Measurements from ENCODE around the gene CEP68.
"Not testable (repeated sequence)": the region's sequence is repeated elsewhere in the genome, so short reads cannot be mapped to it uniquely, and the experiment has no call there.

CEP68 gene

DNA sequence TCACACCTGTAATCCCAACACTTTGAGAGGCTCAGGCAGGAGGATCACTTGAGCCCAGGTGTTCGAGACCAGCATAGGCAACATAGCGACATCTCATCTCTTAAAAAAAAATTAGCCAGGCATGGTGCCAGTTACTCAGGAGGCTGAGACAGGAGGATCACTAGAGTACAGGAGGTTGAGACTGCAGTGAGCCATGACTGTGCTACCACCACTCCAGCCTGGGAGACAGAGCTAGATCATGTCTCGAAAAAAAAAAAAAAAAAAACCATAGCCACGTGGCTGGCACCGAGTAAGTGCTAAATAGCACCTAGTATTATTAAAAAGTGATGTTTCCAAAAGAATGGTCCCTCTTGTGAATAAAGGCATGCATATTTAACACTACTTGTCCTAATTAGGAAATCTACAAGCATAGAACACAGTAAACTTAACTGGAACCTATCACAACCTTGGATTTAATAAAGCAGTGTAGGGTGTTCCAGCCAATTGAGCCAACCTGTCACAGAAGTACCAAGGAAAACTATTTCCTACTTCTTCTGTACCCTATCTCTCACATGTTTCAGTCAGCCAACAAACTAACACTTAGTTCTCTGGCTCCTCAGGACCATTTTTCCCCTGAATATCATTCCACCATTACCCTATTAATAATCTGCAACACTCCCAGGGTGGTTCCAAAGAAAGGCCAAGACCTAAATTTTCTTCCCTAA lies 64.9 kb downstream of the CEP68 start:
- no peak for FAIRE-seq
- no peak for DNase-seq (ENCODE audit: insufficient read length, low spot score)

DNA sequence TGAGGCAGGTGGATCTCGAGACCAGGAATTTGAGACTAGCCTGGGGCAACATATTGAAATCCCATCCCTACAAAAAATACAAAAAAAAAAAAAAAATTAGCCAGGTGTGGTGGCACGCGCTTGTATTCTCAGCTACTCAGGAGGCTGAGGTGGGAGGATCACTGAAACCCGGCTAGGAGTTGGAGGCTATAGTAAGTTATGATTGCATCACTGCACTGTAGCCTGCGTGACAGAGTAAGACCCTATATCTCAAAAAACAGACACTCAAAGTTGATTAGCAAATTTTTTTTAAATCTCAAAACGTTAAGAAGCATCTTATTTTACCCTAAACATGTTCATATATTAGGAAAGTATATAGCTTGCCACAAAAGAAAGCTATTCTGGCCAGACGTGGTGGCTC lies 66.1 kb downstream of the CEP68 start:
- TF ChIP-seq, protein P1, sequence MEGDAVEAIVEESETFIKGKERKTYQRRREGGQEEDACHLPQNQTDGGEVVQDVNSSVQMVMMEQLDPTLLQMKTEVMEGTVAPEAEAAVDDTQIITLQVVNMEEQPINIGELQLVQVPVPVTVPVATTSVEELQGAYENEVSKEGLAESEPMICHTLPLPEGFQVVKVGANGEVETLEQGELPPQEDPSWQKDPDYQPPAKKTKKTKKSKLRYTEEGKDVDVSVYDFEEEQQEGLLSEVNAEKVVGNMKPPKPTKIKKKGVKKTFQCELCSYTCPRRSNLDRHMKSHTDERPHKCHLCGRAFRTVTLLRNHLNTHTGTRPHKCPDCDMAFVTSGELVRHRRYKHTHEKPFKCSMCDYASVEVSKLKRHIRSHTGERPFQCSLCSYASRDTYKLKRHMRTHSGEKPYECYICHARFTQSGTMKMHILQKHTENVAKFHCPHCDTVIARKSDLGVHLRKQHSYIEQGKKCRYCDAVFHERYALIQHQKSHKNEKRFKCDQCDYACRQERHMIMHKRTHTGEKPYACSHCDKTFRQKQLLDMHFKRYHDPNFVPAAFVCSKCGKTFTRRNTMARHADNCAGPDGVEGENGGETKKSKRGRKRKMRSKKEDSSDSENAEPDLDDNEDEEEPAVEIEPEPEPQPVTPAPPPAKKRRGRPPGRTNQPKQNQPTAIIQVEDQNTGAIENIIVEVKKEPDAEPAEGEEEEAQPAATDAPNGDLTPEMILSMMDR (IDR thresholded peaks at IDR 0.05; ENCODE audit: insufficient read depth, missing control alignments) = no peak
- FAIRE-seq (no peak), DNase-seq (ENCODE audit: insufficient read length, low spot score) (no peak)

More for the DNA sequence above, 64.9 kb downstream of the CEP68 start:
- TF ChIP-seq, protein P1 (IDR thresholded peaks at IDR 0.05; ENCODE audit: insufficient read depth, missing control alignments) = no peak

DNA sequence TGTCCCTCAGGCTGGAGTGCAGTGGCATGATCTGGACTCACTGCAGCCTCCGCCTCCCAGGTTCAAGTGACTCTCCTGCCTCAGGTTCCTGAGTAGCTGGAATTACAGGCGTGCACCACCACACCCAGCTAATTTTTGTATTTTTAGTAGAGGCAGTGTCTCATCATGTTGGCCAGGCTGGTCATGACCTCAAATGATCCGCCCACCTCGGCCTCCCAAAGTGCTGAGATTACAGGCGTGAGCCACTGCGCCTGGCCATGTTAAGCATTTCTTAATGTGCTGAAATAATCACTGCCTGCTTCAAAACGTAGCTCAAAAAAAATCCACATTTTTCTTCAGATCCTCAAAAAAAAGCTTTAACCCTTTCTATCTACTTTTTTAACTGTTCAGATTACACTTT lies 69.2 kb downstream of the CEP68 start:
- not testable (repeated sequence) for DNase-seq (ENCODE audit: insufficient read length, low spot score); FAIRE-seq

DNA sequence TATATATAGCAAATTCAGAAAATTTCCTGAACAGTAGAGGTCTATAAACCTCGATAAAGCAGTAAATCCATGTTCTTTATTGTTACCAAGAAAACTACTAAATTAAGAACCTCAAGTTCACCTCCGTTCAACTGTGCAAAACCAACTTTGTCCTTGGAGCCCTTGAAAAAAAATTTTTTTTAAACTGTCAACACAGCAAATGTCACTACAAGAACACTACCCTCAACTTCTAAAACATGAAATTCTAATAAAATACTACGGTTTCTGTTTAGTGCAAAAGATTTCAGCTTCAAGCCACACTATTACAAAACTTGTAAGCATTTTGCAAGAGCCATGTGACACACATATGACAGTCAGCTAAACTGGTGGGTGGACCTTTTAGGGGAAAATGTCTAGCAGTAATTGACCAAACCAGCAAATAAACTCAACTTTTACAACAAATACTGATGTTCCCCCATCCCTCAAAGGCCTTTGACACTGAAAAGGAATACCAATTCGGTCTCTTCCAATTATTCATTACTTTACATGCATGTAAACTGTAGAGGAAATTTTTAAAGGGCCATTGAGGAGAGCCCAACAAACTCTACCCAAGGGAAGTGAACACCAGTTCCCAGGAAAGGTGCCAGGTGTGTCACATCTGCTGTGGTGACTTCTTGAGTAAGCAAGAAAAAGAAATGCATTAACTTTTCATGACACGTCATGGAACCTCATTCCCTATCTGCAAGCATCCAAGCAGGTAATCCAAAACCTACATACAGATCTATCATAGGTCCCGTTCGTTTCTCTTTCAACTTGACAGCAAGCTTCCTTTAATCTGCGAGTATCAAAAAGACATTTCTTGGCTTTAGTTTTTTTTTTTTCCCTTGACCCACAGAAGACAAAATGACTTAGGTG lies 72.3 kb downstream of the CEP68 start:
- TF ChIP-seq, protein P1 (IDR thresholded peaks at IDR 0.05; ENCODE audit: insufficient read depth, missing control alignments) = no peak
- no peak for DNase-seq (ENCODE audit: insufficient read length, low spot score)
- no peak for FAIRE-seq

DNA sequence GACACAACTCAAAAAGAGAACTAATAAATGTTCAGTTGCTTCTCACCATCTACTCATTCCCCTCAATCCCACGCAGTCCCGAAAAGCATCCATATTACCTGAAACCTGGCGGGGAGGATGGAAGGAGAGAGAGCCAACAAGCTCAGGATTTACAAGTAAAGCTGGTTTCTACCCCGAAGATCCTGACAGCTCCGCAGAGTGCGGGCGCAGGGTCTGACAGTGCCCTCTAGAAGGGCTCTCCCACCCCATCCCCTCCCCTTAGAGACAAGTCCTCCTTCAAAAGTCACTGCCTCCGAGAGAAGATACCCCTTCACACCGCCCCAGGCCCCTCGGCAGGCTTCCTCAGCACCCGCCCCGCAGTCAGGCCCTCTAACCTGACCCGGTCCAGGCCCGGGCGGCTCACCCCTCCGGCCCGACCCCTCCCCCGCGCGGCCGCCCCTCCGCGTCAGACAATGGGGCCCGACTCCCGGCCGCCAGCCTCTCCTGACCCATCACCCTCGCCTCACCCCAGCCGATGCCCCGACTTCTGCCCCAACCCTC lies 73.1 kb downstream of the CEP68 start:
- TF ChIP-seq, protein P1 (IDR thresholded peaks at IDR 0.05; ENCODE audit: insufficient read depth, missing control alignments) = no peak
- no peak for FAIRE-seq

DNA sequence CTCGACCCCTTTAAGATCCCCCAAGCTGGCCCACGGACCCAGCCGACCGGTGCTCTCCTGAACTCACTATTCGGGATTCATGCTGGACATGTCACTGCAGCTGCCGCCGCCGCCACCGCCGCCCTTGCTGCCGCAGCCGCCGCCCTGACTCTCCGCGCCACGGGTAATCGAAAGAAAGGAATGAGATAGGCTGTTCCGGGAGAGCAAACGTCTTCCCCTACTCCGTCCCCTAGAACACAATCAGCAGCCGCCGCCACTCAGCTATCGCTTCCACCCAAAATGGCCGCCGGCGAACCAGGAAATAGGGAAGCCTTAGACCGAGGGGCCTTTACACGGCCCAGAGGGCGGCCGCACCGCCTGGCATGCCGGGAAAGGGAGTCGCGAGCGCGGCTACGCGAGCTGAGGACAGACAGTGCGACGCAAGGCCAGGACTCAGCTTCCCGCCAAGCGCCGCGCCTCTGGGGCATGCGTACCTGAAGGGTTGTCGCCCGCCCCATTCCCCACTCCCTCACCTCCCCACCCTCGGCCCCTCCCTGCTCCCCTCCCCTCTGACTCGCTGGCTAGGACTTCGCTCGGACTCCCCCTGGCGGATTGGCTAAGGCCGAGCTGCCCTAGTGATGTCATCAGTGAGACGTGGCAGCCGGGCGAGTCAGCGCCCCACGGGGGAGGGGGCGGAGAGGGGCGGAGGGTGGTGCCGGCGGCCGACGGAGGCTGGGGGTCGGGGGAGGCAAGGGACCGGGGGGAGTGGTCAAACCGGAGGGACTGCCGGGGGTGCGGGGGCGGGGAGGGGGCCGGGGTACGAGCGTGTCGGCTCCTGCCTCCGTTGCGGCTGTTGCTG lies 73.8 kb downstream of the CEP68 start, which contains the start of gene RAB1A:
Gene RAB1A (minus strand): TSS at position 281 of the 838 bp plus-strand sequence. CDS start 191 bp downstream, at position 90.
- TF ChIP-seq, protein P1 (IDR thresholded peaks at IDR 0.05; ENCODE audit: insufficient read depth, missing control alignments) = peak; percentile 23
- no peak for FAIRE-seq
- DNase-seq (ENCODE audit: insufficient read length, low spot score) = peak; percentile 91

More for the DNA sequence above, 73.1 kb downstream of the CEP68 start:
- no peak for DNase-seq (ENCODE audit: insufficient read length, low spot score)
